Upper lobe of left lung (tissue), 4 donors: Measurements from ENCODE around the gene CCNQ.

ENCODE experiments used
- POLR2A ChIP-seq, 4 donors: fragments of 450-650 bp; IDR thresholded peaks; one replicate each; pipeline ENCODE4 v1.5.1; 2016 to 2017; ENCODE audit warnings: antibody characterized with exemption in 4 of 4, mild to moderate bottlenecking in 2 of 4
- TF ChIP-seq, protein P1 (sequence below), 6 experiments: fragments of 450-650 bp in 4 of 6; fragments of 200-600 bp in 2 of 6; sonication (generic) in 2 of 6; IDR thresholded peaks; one replicate each; pipeline ENCODE4 v1.5.1; 2016 to 2019; ENCODE audit warnings: antibody characterized with exemption in 6 of 6

- no peak for TF ChIP-seq POLR2A (IDR thresholded peaks at IDR 0.05)
- TF ChIP-seq, protein P1, sequence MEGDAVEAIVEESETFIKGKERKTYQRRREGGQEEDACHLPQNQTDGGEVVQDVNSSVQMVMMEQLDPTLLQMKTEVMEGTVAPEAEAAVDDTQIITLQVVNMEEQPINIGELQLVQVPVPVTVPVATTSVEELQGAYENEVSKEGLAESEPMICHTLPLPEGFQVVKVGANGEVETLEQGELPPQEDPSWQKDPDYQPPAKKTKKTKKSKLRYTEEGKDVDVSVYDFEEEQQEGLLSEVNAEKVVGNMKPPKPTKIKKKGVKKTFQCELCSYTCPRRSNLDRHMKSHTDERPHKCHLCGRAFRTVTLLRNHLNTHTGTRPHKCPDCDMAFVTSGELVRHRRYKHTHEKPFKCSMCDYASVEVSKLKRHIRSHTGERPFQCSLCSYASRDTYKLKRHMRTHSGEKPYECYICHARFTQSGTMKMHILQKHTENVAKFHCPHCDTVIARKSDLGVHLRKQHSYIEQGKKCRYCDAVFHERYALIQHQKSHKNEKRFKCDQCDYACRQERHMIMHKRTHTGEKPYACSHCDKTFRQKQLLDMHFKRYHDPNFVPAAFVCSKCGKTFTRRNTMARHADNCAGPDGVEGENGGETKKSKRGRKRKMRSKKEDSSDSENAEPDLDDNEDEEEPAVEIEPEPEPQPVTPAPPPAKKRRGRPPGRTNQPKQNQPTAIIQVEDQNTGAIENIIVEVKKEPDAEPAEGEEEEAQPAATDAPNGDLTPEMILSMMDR (IDR thresholded peaks at IDR 0.05): no peak
These were observed 48.8 kb upstream of the CCNQ start for GRCh38 chrX:153647461-153648357.
